Smooth muscle cell (in vitro differentiated cells): ENCODE results near the gene MYBBP1A. TPM values are rescaled to one million over a fixed set of nuclear protein-coding genes. Genes with fewer than 3 reads are reported as not detected.
A peak's percentile ranks its signal among the peaks of the same experiment; 100 is the strongest.

ENCODE experiments used
- DNase-seq: peaks from one replicate; lab custom pipeline; 2025; ENCODE audit not compliant: unreplicated experiment; lab: John Stamatoyannopoulos, UW
- H2AFZ ChIP-seq: fragments of 200-600 bp; sonication (generic); 2 replicates; pipeline ENCODE4 v1.6.0; 2016; ENCODE audit warnings: antibody characterized with exemption, low read depth, mild to moderate bottlenecking
- H3F3A ChIP-seq: fragments of 200-600 bp; sonication (generic); 2 replicates; pipeline ENCODE4 v1.6.0; 2017; ENCODE audit warnings: antibody characterized with exemption, low read depth
- H3K27ac ChIP-seq: fragments of 200-600 bp; sonication (generic); 2 replicates; pipeline ENCODE4 v1.5.1; 2016; ENCODE audit warnings: low read depth, mild to moderate bottlenecking
- H3K27me3 ChIP-seq: fragments of 200-600 bp; sonication (generic); 2 replicates; pipeline ENCODE4 v1.6.1; 2016; ENCODE audit warnings: low read depth, mild to moderate bottlenecking
- H3K36me3 ChIP-seq: fragments of 200-600 bp; sonication (generic); 2 replicates; pipeline ENCODE4 v1.5.1; 2016; ENCODE audit warnings: low read depth
- H3K4me1 ChIP-seq: fragments of 200-600 bp; sonication (generic); 2 replicates; pipeline ENCODE4 v1.5.1; 2016; ENCODE audit warnings: low read depth
- H3K4me2 ChIP-seq: fragments of 200-600 bp; sonication (generic); 2 replicates; pipeline ENCODE4 v1.6.0; 2016; ENCODE audit warnings: mild to moderate bottlenecking
- H3K4me3 ChIP-seq: fragments of 200-600 bp; sonication (generic); 2 replicates; pipeline ENCODE4 v1.5.1; 2016; ENCODE audit warnings: mild to moderate bottlenecking
- H3K79me2 ChIP-seq: fragments of 200-600 bp; sonication (generic); 2 replicates; pipeline ENCODE4 v1.6.0; 2016; ENCODE audit warnings: low read depth, mild to moderate bottlenecking
- H3K9ac ChIP-seq: fragments of 200-600 bp; sonication (generic); 2 replicates; pipeline ENCODE4 v1.6.0; 2016; ENCODE audit warnings: low read depth
- H3K9me3 ChIP-seq: fragments of 200-600 bp; sonication (generic); replicated peaks from 2 replicates; pipeline ENCODE4 v1.5.1; 2016; ENCODE audit warnings: low read depth
- H4K20me1 ChIP-seq: fragments of 200-600 bp; sonication (generic); 2 replicates; pipeline ENCODE4 v1.6.0; 2016; ENCODE audit warnings: low read depth
- CTCF ChIP-seq: fragments of 200-600 bp; sonication (generic); IDR thresholded peaks from 2 replicates; pipeline ENCODE4 v1.5.1; 2017; ENCODE audit warnings: borderline replicate concordance, mild to moderate bottlenecking, antibody characterized with exemption; ENCODE audit not compliant: insufficient read depth, poor library complexity, severe bottlenecking
- WGBS: methylation state at CpG from one replicate; pipeline ENCODE4 v1.1.7; 2016; ENCODE audit warnings: low lambda C conversion rate; 5-methylcytosine and 5-hydroxymethylcytosine counted together
- polyA plus RNA-seq: library from polyadenylated mRNA; unstranded; fragments of >200 nt; fragmentation: Nextera tagmentation; extraction: Ambion mirVana; gene quantifications from 2 replicates; pipeline ENCODE4 v1.2.1, GENCODE V29; 2016
- total RNA-seq: library from RNA; depleted of rRNA; stranded (reverse); fragments of >200 nt; gene quantifications from 2 replicates; pipeline ENCODE4 v1.2.3, GENCODE V29; 2014

MYBBP1A gene
- total and polyA plus RNA-seq, 2 experiments from 2014 or later = 18.1 to 33.5 TPM

GRCh38 chr17:4573669-4574068 is 18.5 kb upstream of the MYBBP1A start:
- DNase-seq = no peak
- Histone ChIP-seq H3K4me2 (peak overlapping the region; percentile 34), H3K36me3 (no peaks in the 10 kb centered on the region), H3K27me3 (no peaks in the 10 kb centered on the region), H3K9ac (no peak overlapping the region), H3K4me1 (peaks cover 19% of the 10 kb centered on the region), H3K4me3 (no peak overlapping the region), H4K20me1 (no peaks in the 10 kb centered on the region), H3K79me2 (no peaks in the 10 kb centered on the region), H2AFZ (no peak overlapping the region), H3K9me3 (no peaks in the 10 kb centered on the region), H3K27ac (peak overlapping the region; percentile 54), H3F3A (peaks cover 6% of the 10 kb centered on the region)
- WGBS = 43% methylated on average over 7 of the region's 7 CpGs
- TF ChIP-seq CTCF = no peak

GRCh38 chr17:4573115-4573514 is 17.9 kb upstream of the MYBBP1A start:
- H3K4me2 ChIP-seq = no peak overlapping the region
- H3K9me3 ChIP-seq = no peaks in the 10 kb centered on the region
- H3K27ac ChIP-seq = peak overlapping the region; percentile 54
- no peaks in the 10 kb centered on the region for H3K27me3 ChIP-seq
- 93% methylated on average over 4 of the region's 4 CpGs for WGBS
- H2AFZ ChIP-seq = no peak overlapping the region
- peaks cover 6% of the 10 kb centered on the region for H3F3A ChIP-seq
- no peaks in the 10 kb centered on the region for H3K79me2 ChIP-seq
- DNase-seq = no peak
- no peaks in the 10 kb centered on the region for H3K36me3 ChIP-seq
- no peak for TF ChIP-seq CTCF
- no peaks in the 10 kb centered on the region for H4K20me1 ChIP-seq
- peaks cover 19% of the 10 kb centered on the region for H3K4me1 ChIP-seq
- no peak overlapping the region for H3K9ac ChIP-seq
- H3K4me3 ChIP-seq = no peak overlapping the region

- H4K20me1 ChIP-seq = no peaks in the 10 kb centered on the region
- H3K9me3 ChIP-seq = no peaks in the 10 kb centered on the region
- H3K36me3 ChIP-seq = no peaks in the 10 kb centered on the region
- H3K27me3 ChIP-seq = no peaks in the 10 kb centered on the region
- peak overlapping the region; percentile 54 for H3K27ac ChIP-seq
- peaks cover 6% of the 10 kb centered on the region for H3F3A ChIP-seq
- no peak overlapping the region for H3K9ac ChIP-seq
- H3K4me2 ChIP-seq = no peak overlapping the region
- TF ChIP-seq CTCF = no peak
- no peak overlapping the region for H3K4me3 ChIP-seq
- 59% methylated on average over 9 of the region's 9 CpGs for WGBS
- DNase-seq = no peak
- H3K79me2 ChIP-seq = no peaks in the 10 kb centered on the region
- no peak overlapping the region for H2AFZ ChIP-seq
- H3K4me1 ChIP-seq = peaks cover 14% of the 10 kb centered on the region
Observed at GRCh38 chr17:4572131-4572530, 16.9 kb upstream of the MYBBP1A start.

- H3K27ac ChIP-seq = no peak overlapping the region
- H3K4me3 ChIP-seq = no peak overlapping the region
- WGBS = 50% methylated on average over 1 of the region's 1 CpG
- DNase-seq = no peak
- H2AFZ ChIP-seq = no peak overlapping the region
- no peak overlapping the region for H3K4me2 ChIP-seq
- no peaks in the 10 kb centered on the region for H4K20me1 ChIP-seq
- no peaks in the 10 kb centered on the region for H3K27me3 ChIP-seq
- H3K9ac ChIP-seq = no peak overlapping the region
- no peaks in the 10 kb centered on the region for H3K4me1 ChIP-seq
- H3K9me3 ChIP-seq = no peaks in the 10 kb centered on the region
- peaks cover 6% of the 10 kb centered on the region for H3F3A ChIP-seq
- H3K36me3 ChIP-seq = no peaks in the 10 kb centered on the region
- no peaks in the 10 kb centered on the region for H3K79me2 ChIP-seq
- TF ChIP-seq CTCF = no peak
Observed at GRCh38 chr17:4569591-4569990, 14.4 kb upstream of the MYBBP1A start.
